WTC11 (cell line): ENCODE results near the gene ADAD1. TPM values are rescaled to one million over a fixed set of nuclear protein-coding genes. Genes with fewer than 3 reads are reported as not detected.

Experiments used
- ATAC-seq: fragments of 200-7000 bp; cut with Tn5 transposase; 2 replicates; pipeline ENCODE4 v1.10.0; 2021; ENCODE audit warnings: mild to moderate bottlenecking, moderate library complexity
- Bru-seq: library from RNA; stranded (reverse); fragments of 400-500 nt; gene quantifications from one replicate; lab custom pipeline; 2021; lab: Mats Ljungman, UMichigan
- CTCF ChIA-PET: fragments of 300-600 bp; sonication (Branson Sonifier 250); formaldehyde crosslinking; loops from one replicate; lab custom pipeline; 2021; ENCODE audit warnings: antibody characterized with exemption; lab: Charles Lee
- POLR2A ChIA-PET: fragments of 350-600 bp; sonication (Branson Sonifier 250); formaldehyde crosslinking; loops from one replicate; lab custom pipeline; 2021; ENCODE audit warnings: antibody characterized with exemption; lab: Charles Lee
- DNase-seq: peaks from one replicate; pipeline ENCODE4 v3.0.0; 2021; ENCODE audit warnings: low spot score
- H3K27ac Mint-ChIP-seq: 2 replicates; pipeline ENCODE4 v1.8.0; 2021; ENCODE audit warnings: mixed read lengths
- H3K27me3 Mint-ChIP-seq: 2 replicates; pipeline ENCODE4 v1.8.0; 2021; ENCODE audit warnings: low read depth, mild to moderate bottlenecking, moderate library complexity, mixed read lengths
- H3K36me3 Mint-ChIP-seq: 2 replicates; pipeline ENCODE4 v1.8.0; 2021; ENCODE audit warnings: mixed read lengths
- H3K4me1 Mint-ChIP-seq: 2 replicates; pipeline ENCODE4 v1.8.0; 2022; ENCODE audit warnings: mixed read lengths
- H3K4me3 Mint-ChIP-seq: 2 replicates; pipeline ENCODE4 v1.8.0; 2021; ENCODE audit warnings: mild to moderate bottlenecking, moderate library complexity, mixed read lengths
- H3K9me3 Mint-ChIP-seq: 2 replicates; pipeline ENCODE4 v1.8.0; 2021; ENCODE audit warnings: mixed read lengths
- AR ChIP-seq: fragments of 250-450 bp; sonication (Bioruptor Pico); IDR thresholded peaks from 2 replicates; pipeline ENCODE4 v1.9.0; 2021; ENCODE audit warnings: mild to moderate bottlenecking
- ATF6 ChIP-seq: sonication (generic); formaldehyde crosslinking; IDR thresholded peaks from 2 replicates; pipeline ENCODE4 v1.8.1; 2023; ENCODE audit warnings: mild to moderate bottlenecking, missing genetic modification reagents
- CTCF ChIP-seq: fragments of 200-600 bp; IDR thresholded peaks from 2 replicates; pipeline ENCODE4 v1.8.0; 2022; ENCODE audit warnings: antibody characterized with exemption
- E2F5 ChIP-seq: sonication (generic); formaldehyde crosslinking; IDR thresholded peaks from 2 replicates; pipeline ENCODE4 v1.8.1; 2022; ENCODE audit warnings: mild to moderate bottlenecking, moderate library complexity, missing genetic modification reagents
- ERG ChIP-seq: fragments of 250-450 bp; sonication (Bioruptor Pico); IDR thresholded peaks from 2 replicates; pipeline ENCODE4 v1.8.0; 2021; ENCODE audit warnings: mild to moderate bottlenecking
- HMGXB4 ChIP-seq: sonication (generic); formaldehyde crosslinking; IDR thresholded peaks from 2 replicates; pipeline ENCODE4 v1.8.1; 2023; ENCODE audit warnings: mild to moderate bottlenecking, moderate library complexity, missing genetic modification reagents
- IRF2 ChIP-seq: sonication (generic); formaldehyde crosslinking; IDR thresholded peaks from 2 replicates; pipeline ENCODE4 v1.8.0; 2022; ENCODE audit warnings: low read depth, missing genetic modification reagents, borderline replicate concordance
- JAZF1 ChIP-seq: fragments of 250-450 bp; sonication (Bioruptor Pico); IDR thresholded peaks from 2 replicates; pipeline ENCODE4 v1.9.0; 2021; ENCODE audit warnings: moderate library complexity, mild to moderate bottlenecking, inconsistent platforms
- NR3C1 ChIP-seq: sonication (generic); formaldehyde crosslinking; conservative IDR thresholded peaks from 2 replicates; pipeline ENCODE4 v1.8.1; 2023; ENCODE audit warnings: low read depth, mild to moderate bottlenecking, missing genetic modification reagents
- OVOL2 ChIP-seq: fragments of 250-450 bp; sonication (Bioruptor Pico); IDR thresholded peaks from 2 replicates; pipeline ENCODE4 v1.9.0; 2021; ENCODE audit warnings: mild to moderate bottlenecking, borderline replicate concordance
- PREB ChIP-seq: sonication (generic); formaldehyde crosslinking; IDR thresholded peaks from 2 replicates; pipeline ENCODE4 v1.8.1; 2022; ENCODE audit warnings: mild to moderate bottlenecking, missing genetic modification reagents, moderate library complexity, borderline replicate concordance
- SMAD3 ChIP-seq: sonication (generic); formaldehyde crosslinking; IDR thresholded peaks from 2 replicates; pipeline ENCODE4 v1.8.0; 2022; ENCODE audit warnings: missing genetic modification reagents, mild to moderate bottlenecking, borderline replicate concordance
- SMAD4 ChIP-seq: sonication (generic); formaldehyde crosslinking; IDR thresholded peaks from 2 replicates; pipeline ENCODE4 v1.8.0; 2022; ENCODE audit warnings: mild to moderate bottlenecking, missing genetic modification reagents
- SOX15 ChIP-seq: fragments of 250-450 bp; sonication (Bioruptor Pico); IDR thresholded peaks from 2 replicates; pipeline ENCODE4 v1.9.0; 2021; ENCODE audit warnings: mild to moderate bottlenecking
- TEAD1 ChIP-seq: sonication (generic); formaldehyde crosslinking; IDR thresholded peaks from 2 replicates; pipeline ENCODE4 v1.8.0; 2022; ENCODE audit warnings: mild to moderate bottlenecking, missing genetic modification reagents
- ZSCAN18 ChIP-seq: fragments of 250-450 bp; sonication (Bioruptor Pico); IDR thresholded peaks from 2 replicates; pipeline ENCODE4 v2.1.2; 2022; ENCODE audit warnings: mild to moderate bottlenecking, moderate library complexity
- long read RNA-seq, 3 experiments: library from RNA in 1 of 3; library from capped mRNA in 1 of 3; library from polyadenylated mRNA in 1 of 3; unstranded in 2 of 3; stranded (forward) in 1 of 3; transcript quantifications; one replicate each; pipeline ENCODE4 v2.0.0, GENCODE V29; 2021
- total RNA-seq: library from RNA; stranded (reverse); gene quantifications from 3 replicates; pipeline ENCODE4 v1.2.3, GENCODE V29; 2021

The ADAD1 gene
- not detected in 3 replicates for total RNA-seq
- not detected for Bru-seq, nascent RNA
- long read RNA-seq, experiment 1: 0 reads
- long read RNA-seq, experiment 2: 0 reads
- long read RNA-seq, experiment 3: 0 reads

GRCh38 chr4:122378711-122379110, at the start of gene ADAD1:
Gene ADAD1 (plus strand): TSS chr4:122379011. CDS start chr4:122380070, 1,059 bp downstream.
- TF ChIP-seq ATF6 (CRISPR knock-in tag): no peak
- TF ChIP-seq ERG (CRISPR knock-in tag): no peak
- TF ChIP-seq ZSCAN18: no peak
- TF ChIP-seq IRF2 (CRISPR knock-in tag): no peak
- TF ChIP-seq JAZF1 (CRISPR knock-in tag): no peak
- TF ChIP-seq PREB (CRISPR knock-in tag): no peak
- TF ChIP-seq, all 79 proteins: peak for 0
- Mint-ChIP-seq H3K9me3 (no peaks in the 10 kb centered on the region), H3K27ac (no peak within 1 kb of the TSS), H3K36me3 (no peaks in the 10 kb centered on the region), H3K27me3 (no peaks in the 10 kb centered on the region), H3K4me3 (no peak within 1 kb of the TSS), H3K4me1 (no peaks in the 10 kb centered on the region)
- ChIA-PET CTCF (no interaction called here), POLR2A (no interaction called here)
- DNase-seq (no peak), ATAC-seq (no peak)

GRCh38 chr4:122329876-122330565, 48.8 kb upstream of the ADAD1 start:
- ChIA-PET POLR2A (no interaction called here), CTCF (no interaction called here)
- H3K4me3 Mint-ChIP-seq: no peak overlapping the region
- H3K36me3 Mint-ChIP-seq: peaks cover 2% of the 10 kb centered on the region; the same call in 1 of the 2 replicates
- ATAC-seq: no peak
- H3K27ac Mint-ChIP-seq: no peak overlapping the region
- no peaks in the 10 kb centered on the region for H3K9me3 Mint-ChIP-seq
- TF ChIP-seq SMAD3 (CRISPR knock-in tag) (no peak), NR3C1 (no peak), SOX15 (CRISPR knock-in tag) (no peak), AR (CRISPR knock-in tag) (no peak), HMGXB4 (CRISPR knock-in tag) (no peak), TEAD1 (CRISPR knock-in tag) (no peak), CTCF (no peak), OVOL2 (CRISPR knock-in tag) (no peak), SMAD4 (CRISPR knock-in tag) (no peak), E2F5 (CRISPR knock-in tag) (no peak), IRF2 (CRISPR knock-in tag) (no peak)
- DNase-seq: no peak
- no peaks in the 10 kb centered on the region for H3K27me3 Mint-ChIP-seq
- no peaks in the 10 kb centered on the region for H3K4me1 Mint-ChIP-seq
